C4-2B (cell line): ENCODE results near the gene MTUS2.

Experiments
- CTCF ChIP-seq: fragments of 450-650 bp; conservative IDR thresholded peaks from 2 replicates; pipeline ENCODE4 v1.5.1; 2017; ENCODE audit warnings: mild to moderate bottlenecking
- ZFX ChIP-seq: fragments of 450-650 bp; IDR thresholded peaks from 2 replicates; pipeline ENCODE4 v1.6.1; 2017

- TF ChIP-seq CTCF (no peak), ZFX (no peak)
These were observed 690.0 kb downstream of the MTUS2 start for GRCh38 chr13:29509999-29510589.
